ENCODE data around the gene NFIC. TPM values are rescaled to one million over a fixed set of nuclear protein-coding genes. Genes with fewer than 3 reads are reported as not detected.

The NFIC gene
- total and polyA plus RNA-seq, 2 of the 4 experiments (the other 2 are of a cell fraction): 21.9 to 32.1 TPM

DNA sequence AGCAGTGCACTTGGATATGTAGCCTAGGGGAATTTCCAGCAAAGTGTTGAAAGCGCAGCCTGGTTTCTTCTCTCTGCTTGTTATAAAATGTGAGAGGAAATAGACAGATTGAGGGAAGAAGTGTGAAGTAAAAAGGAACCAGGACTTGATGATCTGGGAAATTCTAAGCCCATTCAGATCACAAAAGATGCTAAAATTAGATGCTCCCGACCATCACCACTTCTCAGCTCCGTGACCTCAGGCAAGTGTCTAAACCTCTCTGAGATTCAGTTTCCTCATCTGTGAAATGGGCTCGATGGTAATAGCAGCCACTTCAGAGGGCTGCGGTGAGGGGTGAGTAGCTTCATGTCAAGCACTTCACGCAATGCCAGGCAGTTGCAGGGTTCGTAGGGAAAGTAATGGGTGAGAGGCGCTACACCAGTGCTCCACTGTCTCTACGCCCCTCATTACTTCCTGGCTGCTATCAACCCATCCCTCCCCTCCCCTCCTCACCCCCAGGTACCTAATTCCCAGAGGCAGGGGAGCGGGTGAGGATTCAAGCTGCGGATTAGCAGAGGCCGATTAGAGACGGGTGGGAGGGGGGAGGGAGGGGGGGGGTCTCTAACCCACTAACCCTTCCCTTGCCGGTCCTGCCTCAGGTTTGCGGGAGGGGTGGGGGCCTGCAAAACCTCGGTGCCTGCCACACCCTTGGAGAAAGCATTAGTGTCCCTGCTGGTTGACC lies 9.0 kb upstream of the NFIC start:
- Histone ChIP-seq H3K9ac (ENCODE audit: low read depth, low read length) (no peak overlapping the region), H3K4me2 (ENCODE audit: low read depth, low read length) (no peak overlapping the region), H3K4me3 (ENCODE audit: insufficient read depth, low read depth, low read length) (no peak overlapping the region), H2AK5ac (ENCODE audit: low read depth, low read length) (no peak overlapping the region), H3K14ac (replicated peaks; ENCODE audit: low read depth, low read length) (no peak overlapping the region), H3K23ac (ENCODE audit: low read depth, low read length) (no peak overlapping the region), H2AFZ (replicated peaks; ENCODE audit: low read length, poor library complexity) (no peak overlapping the region), H3K9me1 (ENCODE audit: insufficient read depth, low read length) (peaks cover 6% of the 10 kb centered on the region; the same call in 1 of the 2 replicates), H3K4me1 (ENCODE audit: control insufficient read depth, insufficient read depth, low read length) (peaks cover 3% of the 10 kb centered on the region; the same call in 1 of the 2 replicates), H3K56ac (ENCODE audit: extremely low read depth, insufficient read depth, low read length) (no peak overlapping the region), H4K5ac (ENCODE audit: low read depth, low read length) (no peak overlapping the region), H2BK120ac (ENCODE audit: low read depth, low read length) (no peak overlapping the region), H2AK9ac (replicated peaks; ENCODE audit: low read depth, low read length, poor library complexity) (no peak overlapping the region), H3K4ac (ENCODE audit: low read depth, low read length) (no peak overlapping the region), H3K9me3 (ENCODE audit: control insufficient read depth, insufficient read depth, low read length) (peaks cover 4% of the 10 kb centered on the region; the same call in 1 of the 2 replicates), H4K8ac (ENCODE audit: low read depth in 2 of 2, low read length in 2 of 2) (no peak overlapping the region), H3K27ac (ENCODE audit: insufficient read depth, low read length) (no peak overlapping the region), H2BK20ac (ENCODE audit: low read depth, low read length) (no peak overlapping the region), H3K79me1 (ENCODE audit: low read depth in 1 of 2, low read length in 2 of 2) (peaks cover 10 to 22% of the 10 kb centered on the region in 2 experiments; a peak in 3 of 4 replicates), H3K36me3 (ENCODE audit: control insufficient read depth, insufficient read depth, low read length) (no peaks in the 10 kb centered on the region), H4K91ac (ENCODE audit: insufficient read depth, low read depth, low read length) (no peak overlapping the region), H4K20me1 (ENCODE audit: insufficient read depth, low read length) (peaks cover 19% of the 10 kb centered on the region), H2BK5ac (ENCODE audit: low read depth, low read length, poor library complexity, severe bottlenecking) (no peak overlapping the region), H3K27me3 (ENCODE audit: control insufficient read depth, insufficient read depth, low read length) (no peaks in the 10 kb centered on the region), H3K18ac (ENCODE audit: low read depth, low read length) (no peak overlapping the region), H2BK15ac (ENCODE audit: low read depth, low read length) (no peak overlapping the region)
- dilution Hi-C loops (cut with HindIII; ENCODE audit: low sequenced_read_pairs, unreplicated experiment): no loop called here
- TF ChIP-seq MAZ (IDR thresholded peaks at IDR 0.05; ENCODE audit: borderline replicate concordance, low read depth, low read length) (no peak), POLR2A (IDR thresholded peaks at IDR 0.05; ENCODE audit: low read depth, low read length) (no peak)
- BruUV-seq (replicated peaks): no TSS peak
- CTCF ChIA-PET: no interaction called here
- ATAC-seq (ENCODE audit: low read depth) (no peak), DNase-seq (no peak)
- in situ Hi-C loops (cut with MboI; ENCODE audit: low sequenced_read_pairs): no loop called here
- 0% methylated on average over 1 of the region's 16 CpGs; no CpG with 5 or more reads in 1 of the 2 experiments for WGBS, 2 experiments (ENCODE audit: extremely low coverage in 2 of 2, insufficient read length in 1 of 2)
- POLR2A ChIA-PET (ENCODE audit: unreplicated experiment): no interaction called here
- intact Hi-C loops (cut with micrococcal nuclease): no loop called here
